Measurements from ENCODE around the gene NECTIN1. TPM values are rescaled to one million over a fixed set of nuclear protein-coding genes. Genes with fewer than 3 reads are reported as not detected.

NECTIN1 gene
- total and polyA plus RNA-seq, 2 of the 13 experiments (the other 11 are each of a cell fraction or from before 2014, with no cell fraction given): 3.9 to 7.3 TPM

DNA sequence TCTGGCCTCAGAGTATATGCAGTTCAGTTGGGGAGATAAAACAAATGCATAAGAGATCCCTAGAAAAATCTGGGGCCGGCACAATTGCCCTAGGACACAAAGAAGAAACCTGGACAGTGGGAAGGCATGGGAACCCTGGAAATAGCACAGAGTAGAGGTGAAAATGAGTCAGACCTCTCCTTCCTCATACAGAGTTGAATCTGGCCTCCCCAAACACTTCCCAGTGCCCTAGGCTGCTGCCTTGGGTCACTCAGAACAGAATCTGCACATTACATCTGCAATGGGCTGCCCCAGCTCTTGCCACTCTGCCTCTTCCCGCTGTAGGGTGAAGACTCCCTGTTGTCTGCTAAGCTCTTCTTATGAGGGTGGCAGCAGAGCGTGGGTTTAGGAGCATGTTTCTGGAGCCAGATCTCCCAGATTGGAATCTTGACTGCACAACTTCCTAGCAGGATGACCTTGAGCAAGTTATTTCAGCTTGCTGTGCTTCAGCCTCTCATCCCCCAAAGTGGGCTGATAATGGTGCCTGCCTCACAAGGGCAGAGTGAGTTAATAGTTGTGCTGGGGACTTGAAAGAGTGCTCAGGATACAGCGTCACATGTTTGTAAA is 47.1 kb upstream of the NECTIN1 start:
- BruUV-seq (replicated peaks): no TSS peak
- TF ChIP-seq, protein P1, sequence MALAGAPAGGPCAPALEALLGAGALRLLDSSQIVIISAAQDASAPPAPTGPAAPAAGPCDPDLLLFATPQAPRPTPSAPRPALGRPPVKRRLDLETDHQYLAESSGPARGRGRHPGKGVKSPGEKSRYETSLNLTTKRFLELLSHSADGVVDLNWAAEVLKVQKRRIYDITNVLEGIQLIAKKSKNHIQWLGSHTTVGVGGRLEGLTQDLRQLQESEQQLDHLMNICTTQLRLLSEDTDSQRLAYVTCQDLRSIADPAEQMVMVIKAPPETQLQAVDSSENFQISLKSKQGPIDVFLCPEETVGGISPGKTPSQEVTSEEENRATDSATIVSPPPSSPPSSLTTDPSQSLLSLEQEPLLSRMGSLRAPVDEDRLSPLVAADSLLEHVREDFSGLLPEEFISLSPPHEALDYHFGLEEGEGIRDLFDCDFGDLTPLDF (CRISPR knock-in tag; IDR thresholded peaks at IDR 0.05): no peak
- TF ChIP-seq, protein P2, sequence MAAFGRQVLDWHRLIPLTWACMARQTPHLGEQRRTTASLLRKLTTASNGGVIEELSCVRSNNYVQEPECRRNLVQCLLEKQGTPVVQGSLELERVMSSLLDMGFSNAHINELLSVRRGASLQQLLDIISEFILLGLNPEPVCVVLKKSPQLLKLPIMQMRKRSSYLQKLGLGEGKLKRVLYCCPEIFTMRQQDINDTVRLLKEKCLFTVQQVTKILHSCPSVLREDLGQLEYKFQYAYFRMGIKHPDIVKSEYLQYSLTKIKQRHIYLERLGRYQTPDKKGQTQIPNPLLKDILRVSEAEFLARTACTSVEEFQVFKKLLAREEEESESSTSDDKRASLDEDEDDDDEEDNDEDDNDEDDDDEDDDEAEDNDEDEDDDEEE (CRISPR knock-in tag; IDR thresholded peaks at IDR 0.05): no peak
- TF ChIP-seq NR3C1 (CRISPR knock-in tag; IDR thresholded peaks at IDR 0.05) (no peak), NFATC3 (CRISPR knock-in tag; IDR thresholded peaks at IDR 0.05) (no peak), ZNF160 (CRISPR knock-in tag; IDR thresholded peaks at IDR 0.05) (no peak), SMAD3 (CRISPR knock-in tag; IDR thresholded peaks at IDR 0.05) (no peak), ARID2 (CRISPR knock-in tag; IDR thresholded peaks at IDR 0.05; ENCODE audit: borderline replicate concordance) (no peak), ZNF333 (CRISPR knock-in tag; IDR thresholded peaks at IDR 0.05; ENCODE audit: borderline replicate concordance) (no peak), ZFP37 (CRISPR knock-in tag; IDR thresholded peaks at IDR 0.05; ENCODE audit: borderline replicate concordance) (no peak), ZBTB26 (CRISPR knock-in tag; IDR thresholded peaks at IDR 0.05; ENCODE audit: borderline replicate concordance) (no peak), ZNF569 (CRISPR knock-in tag; IDR thresholded peaks at IDR 0.05; ENCODE audit: borderline replicate concordance) (no peak), RFX5 (IDR thresholded peaks at IDR 0.05; ENCODE audit: low read depth, low read length) (no peak), MAFG (CRISPR knock-in tag; IDR thresholded peaks at IDR 0.05) (no peak), JUNB (CRISPR knock-in tag; IDR thresholded peaks at IDR 0.05; ENCODE audit: borderline replicate concordance) (no peak), PAF1 (CRISPR knock-in tag; IDR thresholded peaks at IDR 0.05) (no peak), ATF7 (IDR thresholded peaks at IDR 0.05) (no peak), ATF7 (CRISPR knock-in tag; IDR thresholded peaks at IDR 0.05) (no peak), ZNF20 (CRISPR knock-in tag; IDR thresholded peaks at IDR 0.05) (no peak)
- TF ChIP-seq, protein P3, sequence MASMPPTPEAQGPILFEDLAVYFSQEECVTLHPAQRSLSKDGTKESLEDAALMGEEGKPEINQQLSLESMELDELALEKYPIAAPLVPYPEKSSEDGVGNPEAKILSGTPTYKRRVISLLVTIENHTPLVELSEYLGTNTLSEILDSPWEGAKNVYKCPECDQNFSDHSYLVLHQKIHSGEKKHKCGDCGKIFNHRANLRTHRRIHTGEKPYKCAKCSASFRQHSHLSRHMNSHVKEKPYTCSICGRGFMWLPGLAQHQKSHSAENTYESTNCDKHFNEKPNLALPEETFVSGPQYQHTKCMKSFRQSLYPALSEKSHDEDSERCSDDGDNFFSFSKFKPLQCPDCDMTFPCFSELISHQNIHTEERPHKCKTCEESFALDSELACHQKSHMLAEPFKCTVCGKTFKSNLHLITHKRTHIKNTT (CRISPR knock-in tag; IDR thresholded peaks at IDR 0.05): no peak
- TF ChIP-seq, protein P4, sequence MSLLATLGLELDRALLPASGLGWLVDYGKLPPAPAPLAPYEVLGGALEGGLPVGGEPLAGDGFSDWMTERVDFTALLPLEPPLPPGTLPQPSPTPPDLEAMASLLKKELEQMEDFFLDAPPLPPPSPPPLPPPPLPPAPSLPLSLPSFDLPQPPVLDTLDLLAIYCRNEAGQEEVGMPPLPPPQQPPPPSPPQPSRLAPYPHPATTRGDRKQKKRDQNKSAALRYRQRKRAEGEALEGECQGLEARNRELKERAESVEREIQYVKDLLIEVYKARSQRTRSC (CRISPR knock-in tag; IDR thresholded peaks at IDR 0.05; ENCODE audit: low read depth): no peak
- ATAC-seq: no peak

More for the DNA sequence above, 47.1 kb upstream of the NECTIN1 start:
- no peak overlapping the region for H2AFZ ChIP-seq (ENCODE audit: low read length)
- no peak overlapping the region for H3K4me3 ChIP-seq (replicated peaks in 1 of 3; ENCODE audit: insufficient read depth in 1 of 3, low read depth in 2 of 3, low read length in 3 of 3)
- no peaks in the 10 kb centered on the region for H3K9me3 ChIP-seq (ENCODE audit: low read length)
- H3K27ac ChIP-seq (ENCODE audit: extremely low read length, insufficient read depth, low read length): no peak overlapping the region
- CTCF ChIA-PET (ENCODE audit: low intra/inter-chr PET ratio, low total read pairs): no interaction called here
- POLR2A ChIA-PET: no interaction called here
- H3K9ac ChIP-seq (ENCODE audit: insufficient read depth, low read depth, low read length): no peak overlapping the region
- H3K4me2 ChIP-seq (ENCODE audit: low read depth, low read length): no peak overlapping the region
- no peaks in the 10 kb centered on the region for H3K4me1 ChIP-seq (ENCODE audit: insufficient read depth, low read length)
- no peaks in the 10 kb centered on the region for H3K79me2 ChIP-seq (ENCODE audit: insufficient read depth, low read length)
- no peak for FAIRE-seq
- peaks cover 2 to 47% of the 10 kb centered on the region in 2 experiments; a peak in 3 of 5 replicates for H3K27me3 ChIP-seq (ENCODE audit: control insufficient read depth in 1 of 2, insufficient read depth in 2 of 2, low read length in 2 of 2)
- DNase-seq (ENCODE audit: low spot score): no peak
- in situ Hi-C loops (cut with HindIII; ENCODE audit: extremely low pct_ligation_motif_present, low pct_unique_long_range_greater_than_20kb): no loop called here
- WGBS (ENCODE audit: low lambda C conversion rate): 2% methylated on average over 4 of the region's 4 CpGs
- intact Hi-C loops (cut with micrococcal nuclease; ENCODE audit: unreplicated experiment): no loop called here
- H4K20me1 ChIP-seq (ENCODE audit: insufficient read depth, low read length): 0 out of 2 replicates have a peak, but pooled peaks cover 3% of the 10 kb centered on the region
- no peaks in the 10 kb centered on the region for H3K36me3 ChIP-seq (replicated peaks in 1 of 2; ENCODE audit: control insufficient read depth in 1 of 2, insufficient read depth in 2 of 2, low read length in 2 of 2)

All from HepG2 (cell line).